NCI-H446 treated with DMSO at 0.1 percent for 48 hours (cell line): ENCODE results near the gene STARD3.
"Not testable (repeated sequence)": the region's sequence is repeated elsewhere in the genome, so short reads cannot be mapped to it uniquely, and the experiment has no call there.

ENCODE experiments used
- DNase-seq: peaks from one replicate; lab custom pipeline; 2025; lab: John Stamatoyannopoulos, UW

The STARD3 gene

GRCh38 chr17:39636927-39637736, at the start of gene STARD3:
STARD3 (plus strand) TSS chr17:39637144; CDS start chr17:39653532, 16,388 bp downstream.
- DNase-seq: peak; percentile 32

DNA sequence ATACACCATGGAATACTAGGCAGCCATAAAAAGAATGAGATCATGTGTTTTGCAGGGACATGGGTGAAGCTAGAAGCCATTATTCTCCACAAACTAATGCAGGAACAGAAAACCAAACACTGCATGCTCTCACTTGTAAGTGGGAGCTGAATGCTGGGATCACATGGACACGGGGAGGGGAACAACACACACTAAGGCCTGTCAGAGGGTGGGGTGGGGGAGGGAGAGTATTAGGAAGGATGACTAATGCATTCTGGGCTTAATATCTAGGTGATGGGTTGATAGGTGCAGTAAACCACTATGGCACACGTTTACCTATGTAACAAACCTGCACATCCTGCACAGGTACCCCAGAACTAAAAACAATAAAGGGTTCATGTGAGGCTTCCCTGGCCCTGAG, 46.8 kb upstream of the STARD3 start:
- DNase-seq: not testable (repeated sequence)

GRCh38 chr17:39591958-39592954, 44.7 kb upstream of the STARD3 start:
- no peak for DNase-seq

DNA sequence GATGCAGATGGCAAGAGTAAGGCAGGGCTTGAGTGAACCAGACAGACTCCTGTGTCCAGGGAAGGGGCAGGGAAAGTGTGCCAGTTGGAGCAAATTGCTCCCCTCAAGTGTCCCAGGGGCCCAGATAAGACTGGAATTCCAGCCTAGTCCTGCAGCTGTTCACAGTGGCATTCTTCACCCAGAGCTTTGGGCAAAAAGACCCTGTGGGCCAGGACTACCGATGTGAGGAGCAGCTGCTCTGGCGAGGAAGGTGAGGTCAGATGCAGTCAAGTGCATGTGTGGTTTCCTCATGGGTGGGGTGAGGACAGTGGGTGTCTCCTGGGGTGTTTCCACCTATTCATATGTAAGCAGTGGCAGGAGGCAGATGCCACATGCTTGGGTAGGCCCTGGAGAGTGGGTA, 43.6 kb upstream of the STARD3 start:
- DNase-seq: no peak

DNA sequence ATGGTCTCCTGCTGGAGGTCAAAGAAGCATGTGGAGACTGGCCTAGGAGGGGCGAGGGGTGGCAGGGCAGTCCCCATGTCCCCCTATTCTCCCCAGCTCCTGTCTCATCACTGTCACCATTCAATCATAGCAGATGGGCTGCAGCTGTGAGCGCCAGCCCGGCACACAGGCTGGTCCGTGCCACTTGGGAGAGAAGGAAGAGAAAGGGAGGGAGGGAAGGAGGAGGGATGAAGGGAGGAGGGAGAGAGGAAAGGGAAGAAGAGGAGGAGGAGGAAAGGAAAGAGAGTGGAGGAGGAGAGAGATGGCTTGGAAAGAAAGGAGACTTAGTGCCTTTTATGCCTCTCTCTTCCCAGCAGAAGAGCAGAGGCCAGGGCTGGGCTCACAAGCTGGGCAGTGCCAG, 41.6 kb upstream of the STARD3 start:
- no peak for DNase-seq

- no peak for DNase-seq
These were observed 40.9 kb upstream of the STARD3 start for GRCh38 chr17:39595928-39596510.

GRCh38 chr17:39596543-39597267, 40.2 kb upstream of the STARD3 start:
- DNase-seq: no peak

DNA sequence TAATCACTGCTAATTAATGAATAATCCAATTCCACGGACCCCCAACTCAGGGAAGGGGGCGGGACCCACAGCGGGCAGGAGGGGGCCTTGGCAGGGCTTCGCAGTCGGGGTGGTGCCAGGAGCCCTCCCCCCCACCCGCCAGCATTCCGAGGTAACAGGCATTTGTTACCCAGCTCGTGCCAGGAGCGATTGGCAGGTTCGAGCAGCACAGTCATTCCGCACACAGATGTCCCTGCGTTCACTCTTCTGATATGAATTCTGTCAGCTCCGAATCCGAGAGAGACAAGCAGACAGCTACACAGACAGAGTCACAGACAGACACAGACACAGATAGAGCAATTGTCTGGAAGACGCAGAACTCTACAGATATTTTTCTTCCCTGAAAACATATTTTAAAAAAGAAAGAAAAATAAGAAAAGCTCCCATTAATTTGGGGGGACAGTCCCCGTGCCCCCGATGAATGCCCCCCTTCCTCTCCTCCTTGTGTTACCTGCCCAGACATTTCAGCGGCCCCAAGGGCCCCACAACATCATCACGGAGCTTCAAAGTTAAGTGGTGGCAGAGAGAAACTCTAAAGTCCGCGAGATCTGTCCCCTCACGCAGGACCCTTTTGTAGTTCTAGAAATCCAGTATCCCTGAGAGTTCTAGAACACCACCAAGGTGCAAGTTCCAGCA, 39.4 kb upstream of the STARD3 start:
- peak; percentile 56 for DNase-seq

DNA sequence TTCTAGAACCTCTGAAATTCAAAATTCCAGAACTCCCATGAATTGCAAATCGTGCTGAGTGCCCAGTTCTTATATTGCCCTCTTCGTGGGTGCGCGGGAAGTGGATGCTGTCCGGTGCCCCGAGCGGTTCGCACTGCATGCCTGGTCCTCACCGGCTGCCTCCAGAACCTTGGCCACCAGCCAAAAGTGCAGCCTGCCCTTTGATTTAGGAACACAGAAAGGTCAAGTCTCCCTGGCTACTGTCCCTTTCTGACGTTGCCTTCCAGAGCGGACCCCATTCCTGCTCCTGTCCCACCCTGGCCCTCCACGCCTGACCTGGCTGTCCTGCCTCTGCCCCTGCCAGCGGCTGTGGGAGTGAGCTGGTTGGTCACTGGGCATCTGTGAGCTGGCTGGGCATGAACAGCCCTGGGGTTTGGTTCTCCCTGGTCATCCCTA, 38.9 kb upstream of the STARD3 start:
- DNase-seq: no peak

DNA sequence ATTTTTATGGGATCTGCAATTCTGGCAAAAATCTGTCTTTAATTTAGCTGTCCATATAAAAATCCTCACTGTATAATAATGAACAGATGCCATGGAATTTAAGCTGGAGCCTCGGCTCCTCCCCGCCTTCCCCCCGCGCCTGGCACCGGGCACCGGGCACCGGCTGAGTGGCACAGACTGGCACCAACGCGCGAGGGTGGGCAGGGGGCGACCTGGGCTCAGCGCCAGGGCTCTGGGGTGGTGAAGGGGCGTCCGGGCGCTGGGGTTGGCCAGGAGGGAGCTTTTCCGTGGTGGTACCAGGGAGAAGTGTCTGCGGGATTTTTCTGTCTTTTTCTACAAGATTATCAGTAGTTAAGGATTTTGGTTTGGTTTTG, 38.3 kb upstream of the STARD3 start:
- DNase-seq: no peak

DNA sequence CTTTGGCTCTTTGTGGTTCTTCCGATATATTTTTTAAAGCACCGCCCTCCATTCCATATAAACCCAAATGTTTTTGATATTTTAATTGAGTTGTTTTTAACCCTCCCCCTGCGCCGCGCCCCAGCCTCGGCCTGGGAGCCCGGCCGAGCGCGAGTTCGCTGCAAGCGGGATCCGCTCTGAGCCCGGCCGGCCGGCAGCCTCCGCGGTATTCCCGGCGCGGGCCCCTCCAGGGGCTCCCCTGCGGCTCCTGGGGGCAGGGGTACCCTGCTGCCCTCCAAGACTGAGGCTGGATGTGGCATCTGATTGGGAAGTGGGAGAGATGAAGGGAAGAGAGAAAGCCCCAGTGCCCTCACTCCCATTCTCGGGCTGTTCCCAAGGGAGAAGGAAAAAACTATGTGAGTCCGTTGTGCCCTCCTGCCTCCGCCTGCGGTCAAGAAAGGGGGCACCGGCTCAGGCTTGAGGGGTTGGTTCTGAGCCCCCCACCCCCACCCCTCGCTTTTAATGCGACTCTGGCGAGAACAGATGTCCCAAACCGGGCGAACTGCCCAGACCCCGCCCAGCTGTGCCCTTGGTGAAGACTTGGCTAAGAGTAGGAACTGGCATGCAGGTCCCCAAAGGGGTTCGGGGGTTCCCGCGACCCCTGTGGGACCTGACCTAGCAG, 37.8 kb upstream of the STARD3 start:
- DNase-seq: no peak

DNA sequence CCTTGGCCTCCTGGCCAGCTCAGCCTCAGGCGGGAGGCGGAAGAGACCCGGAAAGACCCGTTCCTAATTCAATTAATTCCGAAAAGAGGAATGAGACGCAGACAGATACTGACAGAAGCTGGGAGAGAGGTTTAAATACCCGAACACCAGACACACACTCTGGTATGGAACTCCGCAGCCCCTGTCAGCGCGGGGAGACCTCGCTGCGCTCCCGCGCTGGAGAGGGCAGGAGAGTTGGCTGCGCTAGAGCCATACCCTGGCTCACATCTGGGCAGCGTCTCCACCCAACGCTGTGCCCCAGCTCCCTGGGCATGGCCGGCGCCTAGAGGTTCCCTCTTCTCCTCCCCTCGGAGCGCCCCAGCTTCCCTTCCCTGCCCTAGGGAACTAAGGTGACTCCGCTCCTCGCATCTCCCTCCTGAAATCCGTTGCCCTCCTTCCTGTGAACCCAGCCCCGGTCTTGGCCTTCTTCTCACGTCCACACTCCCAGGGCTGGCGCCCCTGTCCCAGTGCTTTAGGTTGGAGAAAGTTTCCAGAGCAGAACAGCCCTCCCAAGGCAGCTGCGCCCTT, 37.2 kb upstream of the STARD3 start:
- DNase-seq: no peak

GRCh38 chr17:39600288-39600996, 36.5 kb upstream of the STARD3 start:
- no peak for DNase-seq

DNA sequence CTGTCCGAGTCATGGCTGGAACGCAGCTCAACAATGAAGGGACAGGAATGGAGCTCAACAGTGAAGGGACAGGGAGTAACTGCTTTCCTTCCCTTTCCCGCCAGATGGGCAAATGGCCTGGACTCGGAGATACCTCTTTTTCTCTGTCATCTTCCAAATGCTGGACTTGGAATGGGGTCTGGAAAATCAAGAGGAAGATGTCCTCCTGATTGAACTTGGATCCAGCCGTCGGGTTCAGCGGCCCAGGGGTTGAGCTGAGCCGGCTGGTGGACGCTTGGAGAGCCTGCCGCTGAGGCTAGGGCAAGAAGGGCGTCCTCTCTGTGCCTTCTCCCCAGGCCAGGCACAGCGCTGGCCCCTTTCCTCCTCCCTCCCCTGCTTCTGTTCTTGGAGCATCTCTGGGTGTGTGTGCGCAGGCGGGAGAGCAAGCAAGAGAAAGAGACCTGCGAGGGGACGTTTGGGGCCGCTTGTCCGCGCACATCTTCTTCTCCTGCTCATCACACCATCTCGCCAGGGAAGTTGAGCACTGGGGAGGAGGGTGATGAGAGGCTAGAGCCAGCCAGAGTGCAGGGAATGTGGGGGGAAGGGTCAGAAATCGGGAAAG, 35.8 kb upstream of the STARD3 start:
- DNase-seq: no peak

DNA sequence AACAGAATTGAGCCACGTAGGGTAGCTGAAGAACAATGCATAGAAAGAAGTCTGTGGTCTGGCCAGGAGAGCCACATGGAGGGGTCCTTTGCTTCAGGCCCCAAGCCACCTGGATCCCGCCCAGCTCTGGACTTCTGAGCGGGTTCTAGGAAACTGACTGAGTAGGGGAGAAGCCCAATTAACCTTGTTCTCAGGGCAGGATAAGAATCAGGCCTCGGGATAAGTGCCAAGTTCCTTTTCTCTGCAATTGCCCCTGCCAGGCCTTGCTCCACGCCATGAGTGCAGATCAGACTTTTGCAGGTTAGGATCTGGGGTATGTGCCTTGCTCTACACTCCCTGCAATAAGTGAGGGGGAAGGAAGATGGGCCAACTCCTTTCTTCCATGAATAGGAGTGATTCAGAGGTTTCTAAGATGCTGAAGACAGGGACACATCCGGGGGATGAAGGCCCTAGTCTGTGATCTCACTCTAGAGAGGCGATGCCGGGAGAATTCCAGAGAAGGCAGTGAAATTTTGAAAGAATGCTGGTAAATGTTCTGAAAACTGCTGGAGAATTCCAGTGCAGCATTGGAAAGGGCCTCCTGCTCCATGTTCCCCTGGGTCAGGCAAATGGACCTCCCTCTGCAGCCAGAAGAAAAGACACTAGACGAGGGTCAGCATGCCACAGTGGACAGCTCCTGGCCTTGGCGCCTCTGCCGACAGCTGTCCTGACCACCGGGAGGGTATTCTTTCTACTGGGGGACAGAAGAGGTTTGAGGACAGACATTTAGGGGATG, 35.0 kb upstream of the STARD3 start:
- DNase-seq: no peak

DNA sequence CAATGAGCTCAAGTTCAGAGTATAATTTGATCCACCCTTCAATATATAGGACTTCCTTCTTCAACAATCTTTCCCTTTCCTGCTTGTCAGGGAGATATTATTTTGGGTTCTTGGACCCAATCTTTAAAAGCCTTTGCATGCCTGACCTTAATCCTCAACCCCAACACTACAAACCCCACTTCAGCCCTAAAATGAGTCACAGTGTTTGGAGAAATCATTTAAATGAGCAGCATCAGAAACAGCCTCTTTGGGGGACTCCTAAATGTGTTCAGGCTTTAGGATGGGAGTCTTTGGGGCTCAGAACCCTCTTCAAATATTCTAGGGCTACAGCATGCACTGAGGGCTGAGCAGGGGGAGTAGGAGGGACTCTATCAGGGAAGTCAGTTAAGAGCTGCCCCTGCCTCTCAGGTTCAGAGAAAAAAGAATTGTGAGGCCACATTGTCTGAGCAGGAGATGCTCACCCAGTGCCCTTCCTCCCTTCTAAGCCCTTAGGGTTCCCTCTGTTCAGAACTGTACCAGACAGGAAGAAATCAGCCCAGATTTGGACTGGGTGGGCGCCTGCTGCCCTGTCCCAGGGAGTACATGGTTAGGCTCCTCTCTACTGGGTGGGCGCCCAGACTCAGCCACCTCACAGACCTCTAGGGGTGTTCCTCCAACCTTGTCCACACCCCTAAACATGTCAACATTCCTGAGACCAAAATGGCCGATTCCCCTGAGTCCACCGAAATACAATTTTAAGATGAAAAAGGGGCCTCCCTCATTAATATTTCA, 34.2 kb upstream of the STARD3 start:
- no peak for DNase-seq

GRCh38 chr17:39603304-39604016, 33.5 kb upstream of the STARD3 start:
- no peak for DNase-seq
